Endothelial cell of umbilical vein (primary cell): ENCODE data around the gene NCAN.

ENCODE experiments used
- CTCF ChIP-seq, 2 donors: IDR thresholded peaks; 1 replicate in 1 of 2; 2 replicates in 1 of 2; pipeline ENCODE4 v1.5.1; 2011; ENCODE audit warnings: low read length in 2 of 2, mild to moderate bottlenecking in 2 of 2, moderate library complexity in 2 of 2, control low read depth in 1 of 2, inconsistent platforms in 1 of 2, low read depth in 1 of 2; ENCODE audit not compliant: insufficient read depth in 1 of 2; ENCODE audit errors: extremely low read depth in 1 of 2
- EZH2 ChIP-seq: IDR thresholded peaks from 2 replicates; pipeline ENCODE4 v1.6.1; 2012; ENCODE audit warnings: borderline replicate concordance, low read depth, mild to moderate bottlenecking, moderate library complexity, low read length, inconsistent platforms; ENCODE audit not compliant: severe bottlenecking
- FOS ChIP-seq: IDR thresholded peaks from 2 replicates; pipeline ENCODE4 v1.6.1; 2011; ENCODE audit warnings: mild to moderate bottlenecking, low read length, moderate library complexity, borderline replicate concordance; ENCODE audit not compliant: insufficient read depth
- POLR2A ChIP-seq: IDR thresholded peaks from 2 replicates; pipeline ENCODE4 v1.6.1; 2012; ENCODE audit warnings: low read depth, mild to moderate bottlenecking, control low read depth, low read length
- POLR2AphosphoS5 ChIP-seq: IDR thresholded peaks from 2 replicates; pipeline ENCODE4 v1.6.1; 2012; ENCODE audit warnings: low read depth, mild to moderate bottlenecking, control low read depth, low read length, moderate library complexity; ENCODE audit not compliant: insufficient read depth

- TF ChIP-seq CTCF (IDR thresholded peaks at IDR 0.05; ENCODE audit: extremely low read depth in 1 of 2, insufficient read depth in 1 of 2, low read depth in 1 of 2, low read length in 2 of 2) (no peak), EZH2 (no peak), FOS (no peak), POLR2A (no peak), POLR2AphosphoS5 (no peak)
Measured at GRCh38 chr19:19167612-19168011, 44.1 kb upstream of the NCAN start.
